Mucosa of descending colon (tissue), 3 donors: ENCODE results near the gene SPACDR. TPM values are rescaled to one million over a fixed set of nuclear protein-coding genes. Genes with fewer than 3 reads are reported as not detected.

ENCODE experiments used
- ATAC-seq: fragments of 200-7000 bp; cut with Tn5 transposase; one replicate; pipeline ENCODE4 v1.9.1; 2020; ENCODE audit warnings: mild to moderate bottlenecking, moderate library complexity
- DNase-seq, 3 donors: peaks; one replicate each; pipeline ENCODE4 v3.0.0-alpha.2; 2020
- H3K36me3 ChIP-seq: fragments of 200-600 bp; one replicate; pipeline ENCODE4 v1.8.0; 2021; ENCODE audit warnings: low read depth, mild to moderate bottlenecking
- H3K4me1 ChIP-seq: fragments of 200-600 bp; one replicate; pipeline ENCODE4 v1.8.0; 2021; ENCODE audit warnings: low read depth, mild to moderate bottlenecking
- H3K4me3 ChIP-seq: fragments of 200-600 bp; one replicate; pipeline ENCODE4 v1.8.0; 2021; ENCODE audit warnings: mild to moderate bottlenecking
- H3K9me3 ChIP-seq: fragments of 200-600 bp; one replicate; pipeline ENCODE4 v1.8.0; 2021; ENCODE audit warnings: mild to moderate bottlenecking
- CTCF ChIP-seq: fragments of 200-600 bp; IDR thresholded peaks from one replicate; pipeline ENCODE4 v1.8.0; 2022; ENCODE audit warnings: antibody characterized with exemption, mild to moderate bottlenecking
- intact Hi-C, 2 donors: fragments of 100-400 bp; cut with DNase I in 1 of 2; cut with micrococcal nuclease in 1 of 2; formaldehyde crosslinking; loops; one replicate each; pipeline versions ENCODE4 v1.11.0 to v1.11.1; 2022; cut with DNase I, micrococcal nuclease
- total RNA-seq, 3 donors: library from RNA; stranded (reverse); fragmentation: NEBNext Ultra II Directional in 2 of 3; extraction: Animal tissue kit (Norgen Biotek cat#: 25700) in 2 of 3; gene quantifications; one replicate each; pipeline versions ENCODE4 v1.2.1 to v1.2.4, GENCODE V29; 2021 to 2023
- donor health status: DM: no; HTN: no; CAD: no; lungs with moderate emphysema.
- donor health status: DM: no; HTN: no; CAD: no.
- donor health status: DM: no; HTN: yes; CAD: no.

The SPACDR gene
- total RNA-seq, 3 donors from 2014 or later = 0.43 to 1.0 (median 0.96) TPM

GRCh38 chr7:100486753-100487446 lies 22.8 kb upstream of the SPACDR start:
- Histone ChIP-seq H3K36me3 (no peaks in the 10 kb centered on the region), H3K4me3 (no peak overlapping the region), H3K4me1 (peaks cover 7% of the 10 kb centered on the region), H3K9me3 (no peaks in the 10 kb centered on the region)
- intact Hi-C loops = no loop called here
- no peak for TF ChIP-seq CTCF
- ATAC-seq = no peak
- peak in 1 of 3 donors; percentile 33 for DNase-seq

- TF ChIP-seq CTCF = no peak
- intact Hi-C loops = no loop called here
- H3K4me1 ChIP-seq = peaks cover 9% of the 10 kb centered on the region
These were observed 22.1 kb upstream of the SPACDR start for GRCh38 chr7:100486111-100486636.

GRCh38 chr7:100485471-100485876 lies 21.4 kb upstream of the SPACDR start:
- Histone ChIP-seq H3K4me1 (peaks cover 9% of the 10 kb centered on the region), H3K4me3 (no peak overlapping the region), H3K9me3 (no peaks in the 10 kb centered on the region), H3K36me3 (no peaks in the 10 kb centered on the region)
- no peak for ATAC-seq
- peak in 1 of 3 donors; percentile 27 for DNase-seq
- no peak for TF ChIP-seq CTCF
- intact Hi-C loops = no loop called here

More at GRCh38 chr7:100486111-100486636, 22.1 kb upstream of the SPACDR start:
- ATAC-seq (no peak), DNase-seq (no peak)
- H3K36me3 ChIP-seq = no peaks in the 10 kb centered on the region
- H3K9me3 ChIP-seq = no peaks in the 10 kb centered on the region
- H3K4me3 ChIP-seq = no peak overlapping the region

GRCh38 chr7:100484673-100485045 lies 20.6 kb upstream of the SPACDR start:
- intact Hi-C loops = no loop called here
- ATAC-seq = no peak
- DNase-seq = no peak
- no peak overlapping the region for H3K4me3 ChIP-seq
- H3K9me3 ChIP-seq = no peaks in the 10 kb centered on the region
- H3K36me3 ChIP-seq = no peaks in the 10 kb centered on the region
- peaks cover 12% of the 10 kb centered on the region for H3K4me1 ChIP-seq
- no peak for TF ChIP-seq CTCF

- intact Hi-C loops = no loop called here
- Histone ChIP-seq H3K4me3 (peak within 1 kb of the TSS; percentile 11), H3K9me3 (no peaks in the 10 kb centered on the region), H3K36me3 (no peaks in the 10 kb centered on the region), H3K4me1 (peaks cover 17% of the 10 kb centered on the region)
- TF ChIP-seq CTCF = no peak
- DNase-seq (peak; percentile 66 to 82 (median 70)), ATAC-seq (peak; percentile 22)
These were observed 19.9 kb upstream of the SPACDR start, which contains the start of gene NYAP1 for GRCh38 chr7:100483722-100484672. TSS of gene NYAP1 (plus strand) at chr7:100483927. CDS start at chr7:100485312, 1,385 bp downstream.
